Measurements from ENCODE around the gene SOWAHA. TPM values are rescaled to one million over a fixed set of nuclear protein-coding genes. Genes with fewer than 3 reads are reported as not detected.
"Not testable (repeated sequence)": the region's sequence is repeated elsewhere in the genome, so short reads cannot be mapped to it uniquely, and the experiment has no call there.

SOWAHA gene
- total and polyA plus RNA-seq, 2 donors (not counting 3 experiments of a cell fraction or from before 2014, with no cell fraction given), result not detected

GRCh38 chr5:132802044-132802684 is 10.9 kb upstream of the SOWAHA start:
- Histone ChIP-seq H3K27ac (ENCODE audit: insufficient read depth, low read depth, low read length) (no peak overlapping the region), H3K27me3 (ENCODE audit: control insufficient read depth in 2 of 2, insufficient read depth in 2 of 2, low read length in 2 of 2) (peaks cover 12 to 17% of the 10 kb centered on the region in 2 experiments), H3K9ac (replicated peaks; ENCODE audit: extremely low read depth, insufficient read depth, low read length) (no peak overlapping the region), H3K79me2 (ENCODE audit: control insufficient read depth, insufficient read depth, low read length) (no peaks in the 10 kb centered on the region), H3K4me1 (ENCODE audit: control insufficient read depth, extremely low read depth, insufficient read depth, low read length) (no peaks in the 10 kb centered on the region), H3K4me2 (ENCODE audit: insufficient read depth, low read length) (no peak overlapping the region), H2AFZ (ENCODE audit: low read depth, low read length) (no peak overlapping the region), H3K9me3 (replicated peaks; ENCODE audit: control insufficient read depth, insufficient read depth, low read length) (no peaks in the 10 kb centered on the region), H3K36me3 (ENCODE audit: control insufficient read depth in 2 of 2, extremely low read depth in 1 of 2, insufficient read depth in 2 of 2, low read length in 2 of 2) (no peaks in the 10 kb centered on the region), H4K20me1 (replicated peaks; ENCODE audit: control insufficient read depth, extremely low read depth, insufficient read depth, low read length) (no peaks in the 10 kb centered on the region), H3K9me1 (replicated peaks; ENCODE audit: control insufficient read depth, extremely low read depth, insufficient read depth, low read length) (no peaks in the 10 kb centered on the region), H3K4me3 (replicated peaks in 1 of 3; ENCODE audit: insufficient read depth in 1 of 3, low read depth in 1 of 3, low read length in 3 of 3) (no peak overlapping the region)
- CTCF ChIA-PET, result interaction anchor here (0.7 to 6.3 kb wide), 17 partner anchors 8 to 416 kb away, joined by 3 to 39 read pairs (median 5); partner anchors contain the start of genes CCNI2, KIF3A and SEPTIN8
- intact Hi-C loops (cut with micrococcal nuclease), result loop anchor here (5.0 kb wide), 1 partner anchor 275 kb away; no protein-coding TSS in a partner anchor
- no peak for DNase-seq (ENCODE audit: low read depth, low spot score)
- no TSS peak for BruUV-seq (replicated peaks)
- POLR2A ChIA-PET, result no interaction called here
- dilution Hi-C loops (cut with MboI; ENCODE audit: extremely low pct_ligation_motif_present, low sequenced_read_pairs), result no loop called here
- TF ChIP-seq POLR2AphosphoS5 (IDR thresholded peaks at IDR 0.05; ENCODE audit: insufficient read depth, low read depth, low read length) (no peak), GATA2 (IDR thresholded peaks at IDR 0.05; ENCODE audit: insufficient read depth, insufficient read length, low read depth, low read length) (no peak), CTCF (IDR thresholded peaks at IDR 0.05; ENCODE audit: extremely low read depth in 1 of 2, insufficient read depth in 1 of 2, low read depth in 1 of 2, low read length in 2 of 2) (no peak), JUN (IDR thresholded peaks at IDR 0.05; ENCODE audit: borderline replicate concordance, insufficient read depth, insufficient read length, low read depth) (no peak), FOS (IDR thresholded peaks at IDR 0.05; ENCODE audit: borderline replicate concordance, insufficient read depth, low read length) (no peak), MYC (IDR thresholded peaks at IDR 0.05; ENCODE audit: low read depth, low read length) (no peak), EZH2 (IDR thresholded peaks at IDR 0.05; ENCODE audit: borderline replicate concordance, low read depth, low read length, severe bottlenecking) (no peak), POLR2A (IDR thresholded peaks at IDR 0.05; ENCODE audit: low read depth, low read length) (no peak), MAX (IDR thresholded peaks at IDR 0.05; ENCODE audit: insufficient read depth, insufficient read length) (no peak)
- no peak for FAIRE-seq

GRCh38 chr5:132802685-132803066 is 10.4 kb upstream of the SOWAHA start:
- H2AFZ ChIP-seq (ENCODE audit: low read depth, low read length); BruUV-seq (replicated peaks); FAIRE-seq; DNase-seq (ENCODE audit: low read depth, low spot score); H3K4me1 ChIP-seq (ENCODE audit: control insufficient read depth, extremely low read depth, insufficient read depth, low read length); H3K9me3 ChIP-seq (replicated peaks; ENCODE audit: control insufficient read depth, insufficient read depth, low read length); POLR2A ChIA-PET; H3K9ac ChIP-seq (replicated peaks; ENCODE audit: extremely low read depth, insufficient read depth, low read length); dilution Hi-C loops (cut with MboI; ENCODE audit: extremely low pct_ligation_motif_present, low sequenced_read_pairs); H3K36me3 ChIP-seq (ENCODE audit: control insufficient read depth in 2 of 2, extremely low read depth in 1 of 2, insufficient read depth in 2 of 2, low read length in 2 of 2); H3K4me2 ChIP-seq (ENCODE audit: insufficient read depth, low read length); H3K27ac ChIP-seq (ENCODE audit: insufficient read depth, low read depth, low read length); H3K4me3 ChIP-seq (replicated peaks in 1 of 3; ENCODE audit: insufficient read depth in 1 of 3, low read depth in 1 of 3, low read length in 3 of 3); H4K20me1 ChIP-seq (replicated peaks; ENCODE audit: control insufficient read depth, extremely low read depth, insufficient read depth, low read length); H3K79me2 ChIP-seq (ENCODE audit: control insufficient read depth, insufficient read depth, low read length); H3K9me1 ChIP-seq (replicated peaks; ENCODE audit: control insufficient read depth, extremely low read depth, insufficient read depth, low read length): not testable (repeated sequence)
- CTCF ChIA-PET, result interaction anchor here (1.0 to 6.3 kb wide), 10 partner anchors 11 to 297 kb away, joined by 3 to 39 read pairs (median 5); partner anchors contain the start of gene CCNI2
- peaks cover 12 to 15% of the 10 kb centered on the region in 2 experiments for H3K27me3 ChIP-seq (ENCODE audit: control insufficient read depth in 2 of 2, insufficient read depth in 2 of 2, low read length in 2 of 2)
- intact Hi-C loops (cut with micrococcal nuclease), result loop anchor here (5.0 kb wide), 1 partner anchor 275 kb away; no protein-coding TSS in a partner anchor

Measured in endothelial cell of umbilical vein (primary cell).